Hepatocyte (in vitro differentiated cells): ENCODE measurements around the gene RAB26.
"Not testable (repeated sequence)": the region's sequence is repeated elsewhere in the genome, so short reads cannot be mapped to it uniquely, and the experiment has no call there.

ENCODE experiments used
- EZH2 ChIP-seq: fragments of 200-600 bp; sonication (generic); IDR thresholded peaks from 2 replicates; pipeline ENCODE4 v1.6.1; 2016; ENCODE audit warnings: antibody characterized with exemption, mild to moderate bottlenecking, borderline replicate concordance
- EZH2phosphoT487 ChIP-seq: fragments of 200-600 bp; sonication (generic); IDR thresholded peaks from one replicate; pipeline ENCODE4 v1.6.1; 2018; ENCODE audit warnings: antibody characterized with exemption, mild to moderate bottlenecking, low read depth, moderate library complexity; ENCODE audit not compliant: unreplicated experiment, severe bottlenecking
- TF ChIP-seq, protein P1 (sequence below): fragments of 200-600 bp; sonication (generic); IDR thresholded peaks from 2 replicates; pipeline ENCODE4 v1.5.1; 2016; ENCODE audit warnings: antibody characterized with exemption, mild to moderate bottlenecking; ENCODE audit not compliant: poor library complexity

DNA sequence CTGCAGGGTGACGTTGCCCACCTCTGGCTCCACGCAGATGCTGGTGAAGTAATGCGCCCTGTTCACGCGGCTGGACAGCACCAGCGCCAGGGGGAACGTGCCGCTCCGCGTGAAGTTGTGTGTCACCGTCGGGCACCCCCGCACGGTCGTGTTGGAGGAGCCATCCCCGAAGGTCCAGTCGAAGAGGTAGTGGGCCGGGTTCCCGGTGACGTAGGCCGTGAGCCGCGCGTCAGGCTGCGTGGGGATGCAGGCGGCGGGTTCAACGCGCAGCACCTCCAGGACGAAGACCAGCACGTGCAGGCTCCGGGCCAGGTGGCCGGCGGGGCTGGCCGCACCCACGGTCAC lies 37.4 kb upstream of the RAB26 start:
- TF ChIP-seq, protein P1, sequence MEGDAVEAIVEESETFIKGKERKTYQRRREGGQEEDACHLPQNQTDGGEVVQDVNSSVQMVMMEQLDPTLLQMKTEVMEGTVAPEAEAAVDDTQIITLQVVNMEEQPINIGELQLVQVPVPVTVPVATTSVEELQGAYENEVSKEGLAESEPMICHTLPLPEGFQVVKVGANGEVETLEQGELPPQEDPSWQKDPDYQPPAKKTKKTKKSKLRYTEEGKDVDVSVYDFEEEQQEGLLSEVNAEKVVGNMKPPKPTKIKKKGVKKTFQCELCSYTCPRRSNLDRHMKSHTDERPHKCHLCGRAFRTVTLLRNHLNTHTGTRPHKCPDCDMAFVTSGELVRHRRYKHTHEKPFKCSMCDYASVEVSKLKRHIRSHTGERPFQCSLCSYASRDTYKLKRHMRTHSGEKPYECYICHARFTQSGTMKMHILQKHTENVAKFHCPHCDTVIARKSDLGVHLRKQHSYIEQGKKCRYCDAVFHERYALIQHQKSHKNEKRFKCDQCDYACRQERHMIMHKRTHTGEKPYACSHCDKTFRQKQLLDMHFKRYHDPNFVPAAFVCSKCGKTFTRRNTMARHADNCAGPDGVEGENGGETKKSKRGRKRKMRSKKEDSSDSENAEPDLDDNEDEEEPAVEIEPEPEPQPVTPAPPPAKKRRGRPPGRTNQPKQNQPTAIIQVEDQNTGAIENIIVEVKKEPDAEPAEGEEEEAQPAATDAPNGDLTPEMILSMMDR: not testable (repeated sequence)
- TF ChIP-seq EZH2, EZH2phosphoT487: not testable (repeated sequence)
